OCI-M2 (cell line): Measurements from ENCODE around the gene ABCC1.

Source experiments
- DNase-seq: peaks from one replicate; lab custom pipeline; 2025; ENCODE audit not compliant: unreplicated experiment; lab: John Stamatoyannopoulos, UW

ABCC1 gene

DNA sequence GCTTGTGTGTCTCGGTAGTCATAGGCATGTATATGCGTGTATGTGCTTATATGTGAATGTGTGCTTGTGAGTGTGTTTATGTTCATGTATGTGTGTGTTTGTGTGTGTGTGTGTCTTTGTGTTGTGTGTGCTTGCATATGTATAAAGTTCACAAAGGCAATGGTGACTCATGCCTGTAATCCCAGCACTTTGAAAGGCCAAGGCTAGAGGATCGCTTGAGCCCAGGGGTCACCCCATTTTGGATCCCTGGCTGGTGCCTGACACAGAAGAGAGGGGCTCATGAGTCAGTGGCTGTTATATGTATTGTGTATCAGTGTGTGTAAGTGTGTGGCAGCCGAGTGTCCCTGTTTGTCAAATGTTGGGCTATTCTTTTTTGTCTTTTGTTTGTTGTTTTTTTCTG lies 69.3 kb downstream of the ABCC1 start:
- no peak for DNase-seq

GRCh38 chr16:16019488-16019887 lies 70.1 kb downstream of the ABCC1 start:
- no peak for DNase-seq

DNA sequence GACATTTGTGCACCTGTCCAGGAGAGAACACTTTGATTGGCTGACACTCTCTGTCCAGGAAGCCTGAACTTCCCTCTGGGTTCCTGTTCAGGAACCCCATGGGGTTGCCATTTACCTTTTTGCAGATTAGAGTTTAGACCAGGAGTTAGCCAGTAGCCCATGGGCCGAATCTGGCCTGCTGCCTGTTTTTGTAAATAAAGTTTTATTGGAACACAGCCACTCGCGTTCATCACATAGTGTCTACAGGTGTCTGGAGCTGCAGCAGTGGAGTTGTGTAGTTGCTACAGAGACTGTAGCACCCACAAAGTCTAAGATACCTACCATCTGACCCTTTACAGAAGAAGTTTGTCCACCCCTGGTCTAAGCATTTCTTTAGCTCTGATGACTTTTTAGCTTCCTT lies 70.9 kb downstream of the ABCC1 start:
- DNase-seq: no peak

GRCh38 chr16:16021020-16021419 lies 71.6 kb downstream of the ABCC1 start:
- DNase-seq: no peak

GRCh38 chr16:16021646-16021987 lies 72.2 kb downstream of the ABCC1 start:
- DNase-seq: no peak

DNA sequence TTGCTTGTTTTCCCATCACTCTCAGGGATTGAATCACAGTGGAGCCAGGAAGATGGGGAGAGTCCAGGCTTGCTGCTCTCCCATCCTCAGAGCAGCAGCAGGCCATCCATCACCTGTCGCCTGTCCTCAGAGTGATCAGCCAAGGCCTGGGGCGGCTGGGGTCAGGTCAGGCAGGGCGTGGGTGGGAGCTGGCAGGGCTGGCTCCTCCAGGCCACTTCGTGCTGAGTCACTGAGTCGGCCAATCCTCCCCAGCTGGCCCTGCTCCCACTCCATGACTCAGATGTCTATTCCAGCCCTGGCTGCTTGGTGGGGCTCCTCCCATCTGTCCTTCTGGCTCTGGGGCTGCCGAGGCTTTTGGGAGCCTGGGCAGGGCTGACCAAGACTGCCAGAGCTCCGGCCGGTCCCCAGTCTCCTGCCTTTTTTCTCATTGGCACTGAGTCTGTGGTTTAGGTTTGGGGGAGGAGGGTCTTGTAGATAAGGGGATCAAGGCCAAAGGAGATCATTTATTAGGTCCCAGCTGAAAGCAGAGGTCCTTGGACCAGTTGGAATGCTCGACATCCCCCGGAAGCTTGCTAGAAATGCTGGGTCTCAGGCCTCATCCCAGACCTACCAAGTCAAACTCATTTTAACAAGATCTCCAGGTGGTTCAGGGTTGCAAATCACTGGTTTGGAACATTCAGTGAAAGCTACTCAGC lies 72.7 kb downstream of the ABCC1 start:
- DNase-seq: peak; percentile 63

GRCh38 chr16:16022683-16023064 lies 73.3 kb downstream of the ABCC1 start:
- no peak for DNase-seq

GRCh38 chr16:16025214-16025968 lies 76.0 kb downstream of the ABCC1 start:
- DNase-seq: no peak

GRCh38 chr16:16027728-16028310 lies 78.4 kb downstream of the ABCC1 start:
- DNase-seq: no peak

DNA sequence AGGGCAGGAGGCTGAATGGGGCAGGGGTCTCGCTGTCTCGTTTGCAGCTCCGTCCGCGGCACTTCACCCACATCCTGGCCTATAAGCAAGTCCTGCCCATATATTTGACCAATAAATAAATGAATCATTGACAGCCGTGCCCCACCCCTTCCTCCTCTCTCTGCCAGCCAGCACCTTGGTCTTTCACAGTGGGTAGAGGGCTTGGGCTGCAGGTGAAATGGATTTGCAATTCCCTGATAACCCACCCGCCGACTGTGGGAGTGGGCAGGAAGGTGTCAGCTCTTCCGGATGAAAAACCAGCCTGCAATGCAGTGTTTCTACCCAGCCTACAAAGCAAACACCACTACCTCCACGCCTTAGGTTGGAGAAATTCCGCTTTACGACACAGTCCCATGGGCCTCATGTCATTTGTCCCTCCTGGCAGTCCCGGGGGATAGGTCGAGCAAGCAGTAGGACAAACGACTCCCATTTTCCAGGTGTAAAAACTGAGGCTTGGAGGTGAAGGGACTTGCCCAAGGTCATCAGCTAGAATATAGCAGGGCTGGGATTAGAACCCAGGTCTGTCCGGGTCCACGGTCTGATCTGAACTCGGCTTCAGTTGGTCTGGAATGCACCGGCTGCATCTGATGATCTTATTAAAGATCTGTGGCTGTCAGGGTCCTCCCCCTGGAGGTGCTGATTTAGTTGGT lies 79.0 kb downstream of the ABCC1 start:
- no peak for DNase-seq

DNA sequence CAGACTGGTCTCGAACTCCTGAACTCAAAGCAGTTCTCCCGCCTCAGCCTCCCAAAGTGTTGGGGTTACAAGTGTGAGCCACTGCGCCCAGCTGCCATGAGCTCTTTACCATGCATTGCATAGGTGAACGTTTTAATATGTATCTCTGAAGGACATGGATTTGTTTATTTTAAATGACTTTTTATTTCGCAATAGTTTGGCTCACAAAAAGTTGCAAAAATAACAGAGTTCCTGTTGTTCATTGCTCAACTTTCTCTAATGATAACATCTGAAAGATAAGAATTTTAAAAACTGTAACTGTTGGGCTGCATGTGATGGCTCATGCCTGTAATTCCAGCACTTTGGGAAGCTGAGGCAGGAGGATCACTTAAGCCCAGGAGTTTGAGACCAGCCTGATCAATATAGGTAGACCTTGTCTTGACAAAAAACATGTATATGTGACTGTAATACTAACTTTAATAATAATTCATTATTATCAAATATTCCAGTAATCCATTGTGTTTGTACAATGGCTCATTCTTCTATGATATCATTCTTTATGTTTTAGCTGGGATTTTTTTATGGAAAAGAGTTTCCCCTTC lies 80.1 kb downstream of the ABCC1 start:
- no peak for DNase-seq

- DNase-seq: no peak
Measured at GRCh38 chr16:16030449-16030848, 81.0 kb downstream of the ABCC1 start.

DNA sequence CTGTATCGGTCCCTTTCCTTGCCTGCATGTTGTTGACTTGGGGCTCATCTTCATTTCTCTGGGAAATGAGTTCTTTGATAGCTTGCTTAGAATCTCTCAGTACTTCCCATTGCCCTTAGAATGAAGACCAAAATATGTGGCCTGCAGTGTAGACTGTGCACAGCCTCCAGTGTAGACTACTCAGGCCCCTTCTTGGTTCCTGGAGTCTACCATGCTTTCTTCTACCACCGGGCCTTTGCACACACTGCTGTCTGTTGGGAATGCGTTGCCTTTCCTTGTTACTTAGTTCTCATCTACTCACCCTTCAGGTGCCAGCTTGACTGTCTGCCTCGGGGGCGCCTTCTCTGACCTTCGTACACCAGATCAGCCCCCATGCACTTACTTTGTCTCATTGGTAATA lies 82.0 kb downstream of the ABCC1 start:
- DNase-seq: no peak

DNA sequence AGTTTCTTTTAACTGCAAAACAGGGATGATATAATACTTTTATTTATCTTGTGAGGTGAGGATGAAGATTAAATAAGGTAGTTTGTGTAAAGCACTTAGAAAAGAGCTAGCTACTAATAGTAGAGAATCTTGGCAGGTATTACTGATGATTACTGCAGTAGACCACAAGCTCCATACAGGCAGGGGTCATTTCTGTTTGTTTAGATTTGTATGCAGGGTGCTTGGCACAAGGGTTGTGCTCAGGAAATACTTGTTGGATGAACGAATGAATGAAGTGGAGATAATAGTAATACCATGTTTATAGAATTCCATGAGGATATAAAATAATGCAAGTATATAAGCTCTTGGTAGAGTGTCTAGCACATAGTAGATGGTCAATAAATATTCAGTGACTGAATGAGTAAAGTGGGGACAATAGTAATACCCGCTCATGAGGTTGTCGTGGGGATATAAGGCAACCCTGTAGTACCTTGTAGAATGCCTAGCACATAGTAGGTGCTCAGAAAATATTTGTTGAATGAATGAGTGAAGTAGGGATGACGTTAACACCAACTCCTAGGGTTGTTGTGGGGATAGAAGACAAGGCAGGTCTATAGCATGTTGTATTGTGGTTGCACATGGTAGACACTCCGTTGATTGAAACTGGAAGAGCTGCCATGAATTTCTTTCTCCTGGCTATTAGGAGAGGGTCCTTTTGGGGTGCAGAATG lies 83.0 kb downstream of the ABCC1 start:
- no peak for DNase-seq

GRCh38 chr16:16033208-16033717 lies 83.8 kb downstream of the ABCC1 start:
- no peak for DNase-seq

DNA sequence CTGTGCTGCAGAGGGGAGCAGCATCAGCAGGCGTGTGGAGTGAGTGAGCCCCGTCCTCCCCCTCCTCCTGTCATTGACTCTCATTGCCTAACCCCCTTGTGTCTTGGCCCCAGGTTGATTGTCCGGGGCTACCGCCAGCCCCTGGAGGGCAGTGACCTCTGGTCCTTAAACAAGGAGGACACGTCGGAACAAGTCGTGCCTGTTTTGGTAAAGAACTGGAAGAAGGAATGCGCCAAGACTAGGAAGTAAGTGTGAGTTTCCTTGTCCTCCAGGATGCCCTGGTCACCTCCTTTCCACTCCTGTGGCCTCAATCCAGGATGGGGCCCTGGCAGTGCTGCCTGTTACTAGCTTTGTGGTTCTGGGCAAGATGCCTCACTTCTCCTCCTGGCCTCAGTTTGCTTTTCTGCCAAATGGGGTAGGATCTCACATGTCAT lies 87.0 kb downstream of the ABCC1 start:
- no peak for DNase-seq

DNA sequence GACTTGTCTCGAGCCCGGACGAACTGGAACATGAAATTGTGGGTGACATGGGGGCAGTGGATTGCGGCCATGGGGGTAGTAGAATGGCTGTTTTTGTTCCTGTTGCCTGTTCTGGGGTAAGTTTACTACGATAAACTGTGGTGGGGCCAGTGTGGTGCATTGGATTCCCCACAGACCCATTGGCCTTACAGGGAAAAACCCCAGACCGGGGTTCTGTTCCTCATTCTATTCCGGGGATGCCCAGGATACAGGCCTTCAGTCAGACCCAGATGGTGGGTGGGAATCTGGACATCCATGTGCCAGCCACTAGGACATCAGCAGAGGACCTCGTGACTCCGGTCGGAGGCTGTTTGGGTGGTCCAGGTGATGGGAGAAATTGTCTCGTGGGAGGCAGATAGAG lies 88.1 kb downstream of the ABCC1 start:
- no peak for DNase-seq

DNA sequence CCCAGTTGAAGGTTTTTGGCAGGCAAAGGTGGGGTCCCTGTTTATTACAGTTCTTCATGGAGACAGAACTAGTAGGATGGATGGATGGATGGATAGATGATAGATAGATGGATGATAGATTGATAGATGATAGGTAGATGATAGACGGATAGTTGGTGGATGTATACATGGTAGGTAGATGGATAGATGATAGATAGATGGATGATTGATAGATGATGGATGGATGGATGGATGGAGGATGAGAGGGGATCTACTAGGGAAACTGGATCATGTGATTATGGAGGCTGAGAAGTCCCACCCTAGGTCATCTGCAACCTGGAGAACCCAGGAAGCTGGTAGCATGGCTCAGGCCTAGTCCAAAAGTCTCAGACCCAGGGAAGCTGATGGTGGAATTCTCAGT lies 88.6 kb downstream of the ABCC1 start:
- no peak for DNase-seq

DNA sequence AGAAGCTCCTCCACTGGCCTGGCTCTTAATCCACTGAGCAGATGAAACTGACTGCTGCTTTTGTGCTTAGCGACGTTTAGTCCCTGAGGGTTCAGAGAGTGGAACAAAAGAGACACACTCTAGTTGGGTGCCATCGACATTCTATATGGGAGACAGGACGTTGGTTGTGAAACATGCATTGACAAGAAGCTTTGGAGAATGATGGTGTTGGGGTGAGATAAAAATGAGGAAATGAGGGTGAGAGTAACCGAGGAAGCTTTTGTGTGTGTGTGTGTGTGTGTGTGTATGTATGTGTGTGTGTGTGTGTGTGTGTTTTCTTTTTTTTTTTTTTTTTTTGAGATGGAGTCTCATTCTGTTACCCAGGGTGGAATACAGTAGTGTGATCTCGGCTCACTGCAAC lies 89.5 kb downstream of the ABCC1 start:
- no peak for DNase-seq

- DNase-seq: no peak
Measured at GRCh38 chr16:16041196-16041892, 91.9 kb downstream of the ABCC1 start.
